GM19025 (cell line): ENCODE data around the gene UPB1.

ENCODE experiments used
- ATAC-seq: cut with Tn5 transposase; IDR thresholded peaks from one replicate; pipeline ENCODE4 v1.9.1; 2021; ENCODE audit warnings: mild to moderate bottlenecking, low read depth, moderate library complexity; ENCODE audit not compliant: unreplicated experiment

The UPB1 gene

DNA sequence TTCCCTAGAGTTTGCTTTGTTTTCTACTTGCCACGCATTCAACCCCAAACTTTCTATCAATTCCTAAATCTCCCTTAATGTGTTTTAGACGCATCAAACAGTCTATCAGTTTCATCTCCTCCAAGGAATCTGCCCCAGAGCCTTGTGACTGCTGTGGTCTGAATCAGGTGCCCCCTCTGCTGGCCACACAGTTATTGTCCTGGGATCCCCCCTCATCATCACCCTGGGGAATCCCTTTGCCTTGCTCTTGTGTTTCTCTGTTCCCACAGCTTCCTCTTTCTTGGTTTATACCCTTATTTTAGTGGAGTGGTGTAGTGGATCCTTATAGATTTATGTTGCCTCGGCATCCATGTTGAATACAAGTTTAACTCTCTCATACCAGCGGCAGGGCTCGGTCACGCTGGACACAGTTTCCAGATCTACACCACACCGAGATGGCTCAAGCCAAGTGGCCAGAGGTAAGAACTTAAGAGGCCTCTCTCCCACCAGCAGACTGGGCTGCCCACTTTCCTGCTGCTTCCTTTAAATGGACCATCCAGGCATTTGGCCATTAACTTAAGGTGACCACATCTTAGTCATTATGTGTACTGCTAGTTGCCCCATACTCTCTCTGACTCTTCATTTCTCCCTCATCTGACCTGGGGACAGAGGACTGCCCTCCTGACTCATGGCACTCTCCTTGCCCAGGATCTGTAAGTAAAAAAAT, 8.2 kb downstream of the UPB1 start:
- peak; percentile 48 for ATAC-seq

DNA sequence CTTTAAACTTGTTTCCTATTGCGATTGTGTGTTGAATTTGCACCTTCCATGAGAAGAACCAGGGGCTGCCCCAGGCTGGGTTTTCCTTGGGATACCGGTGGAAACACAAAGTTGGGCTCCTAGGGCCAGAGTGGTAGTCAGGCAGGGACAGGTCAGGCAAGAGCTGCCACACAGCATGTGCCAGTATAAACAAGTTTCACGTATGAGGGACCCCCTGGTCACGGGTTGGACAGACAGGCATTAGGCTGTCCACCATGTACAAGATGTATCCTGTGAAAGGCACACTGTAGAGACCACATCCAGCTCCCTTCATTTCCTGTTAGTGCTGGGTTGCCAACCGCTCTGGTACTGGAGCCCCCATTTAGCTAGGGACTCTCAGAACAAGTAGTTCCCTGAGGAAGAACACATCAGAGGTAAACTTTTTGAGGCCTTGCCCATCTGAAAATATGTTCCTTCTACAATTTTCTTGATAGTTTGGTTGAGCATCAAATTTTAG, 8.8 kb downstream of the UPB1 start:
- ATAC-seq, result no peak

DNA sequence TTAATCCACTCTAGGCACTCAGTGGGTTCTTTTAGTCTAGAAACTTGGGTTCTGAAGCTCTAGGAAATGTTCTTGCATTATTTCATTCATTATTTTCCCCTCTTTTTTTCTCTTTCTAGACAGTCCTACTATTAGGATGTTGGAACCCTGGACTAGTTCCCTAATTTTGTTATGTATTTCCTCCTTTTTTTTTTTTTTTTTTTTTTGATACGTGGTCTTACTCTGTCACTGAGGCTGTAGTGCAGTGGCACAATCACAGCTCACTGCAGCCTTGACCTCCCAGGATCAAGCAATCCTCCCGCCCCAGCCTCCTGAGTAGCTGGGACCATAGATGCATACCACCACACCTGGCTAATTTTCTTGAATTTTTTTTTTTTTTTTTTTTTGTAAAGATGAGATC, 9.4 kb downstream of the UPB1 start:
- ATAC-seq, result no peak

DNA sequence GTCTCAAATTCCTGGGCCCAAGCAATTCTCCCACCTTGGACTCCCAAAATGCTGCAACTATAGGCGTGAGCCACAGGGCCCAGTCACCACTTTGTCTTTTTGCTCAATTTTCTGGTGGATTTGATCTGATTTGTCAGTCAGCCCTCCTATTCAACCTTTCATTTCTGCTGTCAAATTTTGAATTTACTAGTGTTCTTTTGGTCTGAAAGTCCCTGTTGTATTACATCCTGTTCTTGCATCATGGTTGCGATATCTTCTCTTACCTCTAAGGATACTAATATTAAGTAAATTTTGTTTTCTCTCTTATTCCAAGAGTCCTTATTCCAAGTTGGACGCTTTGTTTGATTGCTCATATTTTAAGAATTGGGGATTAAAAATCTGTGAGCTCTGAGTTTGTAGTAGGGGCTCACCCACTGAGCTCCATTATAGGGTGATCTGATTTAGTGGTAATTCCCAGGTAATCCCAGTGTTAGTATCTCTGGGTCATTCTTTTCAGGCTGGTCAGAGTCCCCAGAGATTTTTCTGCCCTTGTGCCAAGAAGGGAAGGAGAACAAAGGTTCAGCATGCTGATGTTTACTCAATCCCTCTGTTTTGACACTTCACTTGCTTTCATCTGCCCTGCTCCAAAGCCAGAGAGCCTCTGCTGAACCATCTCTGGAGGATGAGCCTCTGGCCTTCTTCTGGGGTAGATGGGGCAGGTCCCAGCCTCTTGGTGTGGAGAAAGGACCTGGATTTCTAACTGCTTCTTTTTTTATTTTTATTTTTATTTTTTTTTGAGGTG, 10.0 kb downstream of the UPB1 start:
- no peak for ATAC-seq

DNA sequence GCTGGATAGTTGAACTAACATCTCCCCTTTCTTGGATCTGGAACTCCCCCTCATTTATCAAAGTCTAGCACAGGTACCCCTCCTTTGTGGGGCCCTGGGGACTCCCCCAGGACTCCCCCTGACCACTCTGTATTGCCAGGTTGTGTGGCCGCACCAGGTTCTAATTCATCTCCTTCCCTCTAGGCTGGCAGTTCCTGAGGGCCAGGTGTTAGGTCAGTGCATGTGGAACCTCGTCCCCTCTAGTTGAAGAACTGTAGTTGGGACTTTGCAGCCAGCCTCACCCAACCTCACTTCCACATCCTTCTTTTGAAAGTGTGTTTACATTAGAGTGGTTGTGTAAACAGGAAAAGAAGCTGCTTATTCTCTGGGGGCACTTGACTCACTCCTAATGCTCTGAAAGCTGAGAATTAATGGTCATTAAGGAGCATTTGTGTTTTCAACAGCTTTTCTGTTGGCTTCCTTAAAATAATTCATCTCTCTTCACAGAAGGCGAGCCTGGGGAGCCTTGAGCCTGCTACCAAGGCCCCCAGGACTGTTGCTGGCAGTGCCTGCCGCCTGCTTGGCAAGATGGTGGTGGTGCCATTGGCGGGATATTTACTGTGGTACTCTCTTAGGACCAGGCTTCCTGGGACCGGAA, 11.8 kb downstream of the UPB1 start:
- no peak for ATAC-seq

DNA sequence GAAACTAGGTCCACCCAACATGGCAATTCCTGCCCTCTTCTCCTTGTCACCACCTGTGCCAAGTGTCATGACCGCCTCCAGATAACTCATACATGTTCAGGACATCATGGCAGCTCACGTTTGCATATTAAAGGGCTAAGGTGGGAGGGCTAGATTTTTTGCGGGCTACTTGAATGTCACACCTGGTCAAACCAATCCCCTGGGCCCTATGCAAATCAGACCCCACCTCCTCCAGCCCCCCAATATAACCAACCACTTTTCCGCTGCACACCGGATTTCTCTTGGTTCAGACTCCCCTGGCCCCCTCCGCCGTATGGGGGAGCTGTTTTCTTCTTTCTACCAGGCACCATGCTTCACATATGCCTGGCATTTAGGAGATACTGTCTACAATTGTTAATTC, 12.6 kb downstream of the UPB1 start:
- ATAC-seq, result no peak

DNA sequence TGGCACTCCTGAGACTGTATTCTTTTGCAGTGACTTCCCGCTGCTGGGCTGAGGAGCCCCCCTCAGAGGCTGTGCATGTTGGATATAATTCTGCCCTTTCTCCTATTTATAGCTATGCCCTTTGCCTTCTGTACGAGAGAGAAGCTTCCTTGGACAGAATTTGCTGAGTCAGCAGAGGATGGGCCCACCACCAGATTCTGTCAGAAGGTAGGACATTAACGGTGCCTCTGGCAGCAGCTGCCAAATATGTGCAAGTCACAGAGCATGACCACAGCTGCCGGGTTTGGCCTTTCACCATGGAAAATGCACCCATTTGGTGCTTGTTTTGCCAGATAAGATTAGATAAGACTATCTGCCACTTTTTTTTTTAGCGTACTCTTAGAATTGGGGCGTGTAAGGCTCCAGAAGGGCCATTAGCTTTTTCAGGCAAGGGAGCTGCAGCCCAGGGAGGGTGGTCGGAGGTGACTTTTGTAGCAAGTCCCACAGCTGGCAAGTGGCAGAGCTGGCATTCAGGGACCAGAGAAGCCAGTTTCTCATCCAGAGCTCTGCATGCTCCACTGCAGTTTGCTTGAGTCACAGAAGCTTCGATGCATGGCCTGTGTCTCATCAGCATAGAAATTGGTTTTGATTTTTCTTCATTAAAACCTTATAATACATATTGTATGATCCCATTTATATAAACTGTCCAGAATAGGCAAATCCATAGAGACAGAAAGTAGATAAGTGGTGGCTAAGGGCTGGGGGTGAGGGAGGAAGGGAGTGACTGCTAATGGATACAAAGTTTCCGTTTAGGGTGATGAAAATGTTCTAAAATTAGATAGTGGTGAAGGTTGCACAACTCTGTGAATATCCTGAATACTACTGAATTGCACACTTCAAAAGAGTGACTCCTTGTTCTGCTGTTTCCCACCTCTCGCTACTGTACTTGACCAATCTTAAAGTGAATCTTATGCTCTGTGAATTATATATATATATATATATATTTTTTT, 15.8 kb downstream of the UPB1 start:
- no peak for ATAC-seq

DNA sequence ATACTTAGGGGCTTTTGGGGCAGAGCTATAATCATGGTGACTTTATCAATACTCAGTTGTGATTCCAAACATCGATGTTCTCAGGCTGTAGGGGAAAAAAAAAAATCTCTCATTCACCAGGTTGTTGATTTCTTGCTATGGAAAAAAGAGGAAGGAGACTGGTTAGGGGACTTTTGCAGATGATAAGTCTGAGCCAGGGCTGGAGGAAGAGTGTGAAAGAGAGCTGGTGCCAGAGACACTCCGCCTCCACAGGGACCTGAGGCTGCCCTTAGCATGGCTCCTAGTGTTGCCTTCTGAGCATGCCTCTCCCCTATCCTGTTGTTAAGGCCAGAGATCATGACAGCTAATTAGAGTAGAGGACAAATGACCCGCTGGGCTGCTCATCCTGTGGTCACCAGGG, 16.9 kb downstream of the UPB1 start:
- no peak for ATAC-seq

DNA sequence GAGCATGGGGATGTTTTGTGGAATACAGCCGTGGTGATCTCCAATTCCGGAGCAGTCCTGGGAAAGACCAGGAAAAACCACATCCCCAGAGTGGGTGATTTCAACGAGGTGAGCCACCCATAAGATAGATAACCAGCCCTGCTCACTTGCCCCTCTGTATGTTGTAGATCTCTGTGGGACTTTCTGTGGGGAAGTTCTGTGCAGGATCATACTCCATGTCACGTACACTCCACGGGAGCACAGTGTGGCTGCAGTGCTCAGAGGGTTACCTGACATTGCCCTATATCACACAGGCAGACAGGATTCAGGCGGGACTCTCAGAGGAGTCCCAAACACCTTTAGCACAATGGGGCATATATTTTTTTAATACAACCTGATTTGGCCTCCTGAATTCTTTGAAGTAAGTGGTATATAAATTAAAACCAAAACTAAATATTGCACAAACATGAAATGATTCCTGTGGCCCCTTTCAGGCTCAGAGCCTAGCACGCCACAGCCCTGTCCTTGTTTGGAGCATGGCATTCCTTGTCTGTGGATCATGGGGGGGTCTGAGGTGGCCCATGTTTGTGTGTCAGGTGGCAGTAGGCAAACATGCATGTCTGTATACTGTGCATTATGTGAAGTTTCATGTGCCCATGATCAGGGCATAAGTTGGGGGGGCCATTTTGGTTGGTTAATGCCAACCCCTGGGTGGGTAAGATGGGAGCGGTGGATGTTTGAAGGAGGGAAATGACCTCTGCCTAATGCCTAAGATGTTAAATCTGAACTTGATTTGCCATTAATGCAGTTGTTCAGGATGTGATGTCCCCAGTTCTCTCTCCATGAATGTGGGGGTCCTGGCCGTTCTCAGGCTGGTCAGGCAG, 18.5 kb downstream of the UPB1 start:
- ATAC-seq, result no peak

DNA sequence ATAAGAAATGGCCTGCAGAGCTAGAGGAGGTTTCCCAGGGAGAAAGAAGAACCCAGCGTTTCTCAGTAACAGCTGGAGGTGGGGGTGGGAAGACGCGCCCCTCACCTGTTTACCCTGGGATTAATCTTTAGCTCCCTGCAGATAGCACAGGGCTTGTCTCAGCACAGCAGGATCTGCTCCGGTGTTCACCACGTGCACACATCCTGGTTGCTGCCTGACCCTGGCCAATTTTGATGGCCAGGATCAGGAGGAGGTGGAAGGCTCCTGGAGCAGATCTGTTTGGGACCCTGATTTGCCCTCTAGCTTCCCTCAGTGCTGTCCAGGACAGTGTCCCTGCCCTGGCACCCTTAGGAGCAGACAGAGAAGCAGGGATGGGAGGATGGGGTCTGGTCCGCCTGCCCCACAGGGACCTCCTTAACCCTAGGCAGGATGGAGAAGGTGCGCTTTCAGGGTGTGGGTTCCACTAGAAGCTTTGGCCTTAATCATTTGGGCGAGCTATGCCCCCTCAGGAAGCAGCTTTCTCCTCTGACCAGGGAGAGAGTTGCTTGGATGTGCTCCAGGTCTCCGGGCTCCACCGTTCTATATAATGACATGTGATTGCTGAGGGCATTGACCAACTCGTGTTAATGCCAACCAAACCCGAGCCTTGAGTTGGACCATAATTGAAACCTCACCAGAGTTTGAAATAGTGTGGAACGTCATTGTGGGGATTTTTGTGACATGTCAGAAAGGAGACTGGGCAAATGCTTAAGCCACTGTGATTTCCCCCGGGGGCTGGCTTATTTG, 19.3 kb downstream of the UPB1 start:
- no peak for ATAC-seq

DNA sequence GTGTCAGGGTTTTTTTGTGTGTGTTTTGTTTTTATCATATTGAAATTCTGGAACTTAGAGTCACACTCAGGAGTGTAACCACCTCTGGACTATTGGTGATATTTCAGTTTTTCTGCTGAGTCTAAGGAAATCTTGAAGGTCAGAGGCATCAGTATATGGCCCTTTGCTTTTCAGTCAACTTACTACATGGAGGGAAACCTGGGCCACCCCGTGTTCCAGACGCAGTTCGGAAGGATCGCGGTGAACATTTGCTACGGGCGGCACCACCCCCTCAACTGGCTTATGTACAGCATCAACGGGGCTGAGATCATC, 19.9 kb downstream of the UPB1 start:
- no peak for ATAC-seq

DNA sequence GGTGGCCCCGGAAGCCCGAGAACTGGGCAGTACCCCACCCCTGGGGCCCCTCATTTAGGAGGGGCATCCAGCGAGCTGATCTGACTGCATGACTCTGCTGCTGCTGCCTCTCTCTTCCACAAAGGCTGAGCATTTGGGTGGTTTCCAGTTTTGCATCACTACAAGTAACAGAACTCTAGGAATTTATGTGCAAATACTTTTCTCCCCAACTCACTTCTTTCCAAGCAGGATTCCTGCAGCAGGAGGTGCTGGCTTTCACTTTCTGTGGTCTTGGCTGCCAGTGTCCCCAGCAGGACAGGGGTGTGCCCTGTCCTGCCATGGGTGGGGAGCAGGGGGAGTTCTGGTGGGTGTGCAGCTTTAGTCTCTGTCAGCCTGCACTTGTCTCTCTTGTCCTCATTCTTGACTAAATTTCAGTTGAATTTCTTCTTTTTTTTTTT, 21.2 kb downstream of the UPB1 start:
- ATAC-seq, result no peak

DNA sequence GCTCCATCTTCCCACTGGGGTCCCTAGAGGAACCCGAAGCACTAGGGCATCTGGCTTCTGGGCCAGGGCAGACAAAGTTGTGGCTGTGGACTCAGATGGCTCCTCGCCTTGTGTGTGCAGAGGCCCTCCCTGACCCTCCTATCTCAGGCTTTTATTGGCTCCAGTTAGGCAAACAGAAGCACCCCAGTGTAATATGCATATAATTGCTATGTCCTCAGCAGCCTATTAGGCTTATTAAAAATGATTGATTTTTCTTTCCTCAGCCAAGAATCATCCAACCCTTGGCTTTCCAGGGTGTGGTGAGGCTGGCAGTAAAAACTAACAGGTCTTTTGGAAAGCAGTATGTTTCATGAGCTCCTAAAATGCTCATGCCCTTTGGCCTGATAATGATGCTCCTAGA, 22.3 kb downstream of the UPB1 start:
- no peak for ATAC-seq

DNA sequence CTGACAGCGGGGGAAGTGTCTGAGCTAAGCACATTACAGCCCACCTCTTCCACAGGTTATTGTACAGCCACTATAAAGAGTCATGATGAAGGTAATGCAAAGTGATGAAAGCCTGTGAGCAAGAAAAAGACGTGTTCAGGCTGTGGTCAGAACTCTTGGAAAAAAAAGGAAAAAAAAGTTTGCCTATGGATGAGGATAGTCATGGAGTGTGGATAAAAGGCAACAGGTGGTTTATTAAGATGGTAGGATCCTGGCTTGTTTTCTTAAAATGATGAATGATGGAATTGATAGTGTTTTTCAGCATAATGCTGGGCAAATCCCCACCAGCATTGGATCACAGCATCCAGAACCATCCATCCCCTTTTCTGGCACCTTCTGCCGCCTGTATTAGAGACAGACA, 23.1 kb downstream of the UPB1 start:
- ATAC-seq, result no peak

DNA sequence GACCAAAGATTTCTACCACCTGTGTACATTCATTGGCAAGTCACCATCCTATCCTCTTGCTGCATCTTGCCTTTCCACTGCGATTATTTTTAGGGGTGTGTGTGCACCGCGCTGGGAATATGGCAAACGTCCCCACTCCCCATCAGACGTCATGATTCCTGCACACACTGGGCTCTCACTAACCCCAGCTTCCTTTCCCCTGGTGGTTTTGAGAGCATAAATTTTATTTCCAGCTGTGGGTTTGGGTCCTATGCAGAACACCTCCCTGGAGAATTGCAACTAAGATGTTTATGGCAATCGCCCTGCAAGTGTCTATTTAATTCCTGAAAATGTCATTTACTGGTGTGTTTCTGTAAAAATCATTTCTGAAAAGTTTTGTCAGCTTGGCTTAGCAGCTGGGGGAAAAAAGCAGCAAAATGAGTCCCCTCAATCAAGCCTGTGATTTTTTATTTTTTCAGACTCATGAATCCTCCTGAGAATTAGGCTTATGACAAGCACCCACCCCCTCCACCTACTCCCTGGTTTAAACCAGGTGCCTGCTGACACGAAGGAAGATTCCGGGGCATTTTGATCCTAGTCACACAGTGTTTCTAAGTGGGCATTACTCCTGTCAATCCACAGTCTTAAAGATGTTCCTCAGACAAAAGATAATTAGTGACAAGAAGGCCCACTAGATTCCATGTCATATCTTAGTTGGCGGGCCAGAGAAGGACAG, 23.8 kb downstream of the UPB1 start:
- no peak for ATAC-seq

DNA sequence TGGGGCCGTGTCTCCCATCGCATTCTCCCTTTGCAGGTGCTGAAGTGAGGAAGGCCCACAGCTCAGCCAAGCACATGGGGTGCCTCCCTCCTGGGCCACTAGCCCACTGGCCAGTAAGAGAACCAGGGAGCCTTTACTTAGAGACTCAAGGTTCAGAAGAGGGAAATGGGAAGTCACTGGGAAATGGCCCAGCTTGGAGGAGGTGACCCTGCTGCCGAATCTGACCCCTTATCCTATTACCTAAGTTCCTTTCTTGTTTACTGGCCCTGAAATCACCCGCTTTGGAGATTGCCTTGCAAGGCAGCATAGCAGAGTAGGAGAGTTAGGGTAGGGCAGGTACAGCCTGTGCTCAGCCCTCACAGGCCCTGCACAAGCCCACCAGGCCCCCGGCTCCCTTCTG, 24.4 kb downstream of the UPB1 start:
- ATAC-seq, result no peak

DNA sequence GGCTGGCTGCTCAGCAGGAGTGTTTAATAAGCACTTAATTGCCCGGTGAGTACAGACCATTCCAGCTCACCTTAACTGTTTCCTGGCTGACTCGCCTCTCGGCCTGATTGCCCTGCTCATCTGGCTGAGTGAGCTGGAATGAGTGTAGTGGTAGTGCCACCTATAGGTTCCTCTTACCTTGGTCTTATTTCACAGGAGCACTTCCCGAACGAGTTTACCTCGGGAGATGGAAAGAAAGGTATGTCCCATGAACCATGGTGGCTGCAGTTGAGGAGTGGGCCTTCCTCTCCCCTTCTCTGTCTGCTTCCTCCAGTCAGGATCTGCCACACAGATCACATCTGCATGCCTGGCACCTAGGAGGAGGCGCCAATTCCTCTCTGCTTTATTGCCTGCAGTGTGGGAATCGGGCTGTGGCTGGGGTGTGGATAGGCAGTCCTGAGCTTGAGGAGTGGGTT, 26.7 kb downstream of the UPB1 start:
- no peak for ATAC-seq

DNA sequence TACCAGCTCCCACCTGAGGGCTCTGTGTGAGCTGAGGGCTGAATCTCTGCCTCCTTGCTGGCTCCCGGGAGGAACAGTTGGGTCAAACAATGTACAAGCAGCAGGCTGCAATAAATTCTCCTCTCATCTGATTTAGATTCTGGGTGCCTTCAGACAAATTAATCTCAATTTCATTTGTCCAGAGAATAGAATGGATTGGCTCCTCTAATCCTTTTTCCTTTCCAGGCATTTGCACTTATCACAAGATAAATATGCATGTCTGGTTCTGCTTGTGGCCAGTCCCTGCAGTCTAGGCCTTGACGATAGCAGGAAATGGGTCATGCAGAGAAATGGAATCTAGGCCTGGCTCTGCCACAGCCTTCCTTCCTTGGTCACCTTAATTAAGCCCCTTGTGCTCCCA, 28.7 kb downstream of the UPB1 start:
- no peak for ATAC-seq
